GM21786 (cell line): ENCODE results near the gene CEP20.

Experiments used
- ATAC-seq: cut with Tn5 transposase; IDR thresholded peaks from one replicate; pipeline ENCODE4 v1.9.1; 2021; ENCODE audit not compliant: unreplicated experiment

CEP20 gene

GRCh38 chr16:15898654-15899053 is 10.3 kb upstream of the CEP20 start:
- ATAC-seq = no peak

- ATAC-seq = no peak
These were observed 9.4 kb upstream of the CEP20 start for GRCh38 chr16:15897834-15898254.

DNA sequence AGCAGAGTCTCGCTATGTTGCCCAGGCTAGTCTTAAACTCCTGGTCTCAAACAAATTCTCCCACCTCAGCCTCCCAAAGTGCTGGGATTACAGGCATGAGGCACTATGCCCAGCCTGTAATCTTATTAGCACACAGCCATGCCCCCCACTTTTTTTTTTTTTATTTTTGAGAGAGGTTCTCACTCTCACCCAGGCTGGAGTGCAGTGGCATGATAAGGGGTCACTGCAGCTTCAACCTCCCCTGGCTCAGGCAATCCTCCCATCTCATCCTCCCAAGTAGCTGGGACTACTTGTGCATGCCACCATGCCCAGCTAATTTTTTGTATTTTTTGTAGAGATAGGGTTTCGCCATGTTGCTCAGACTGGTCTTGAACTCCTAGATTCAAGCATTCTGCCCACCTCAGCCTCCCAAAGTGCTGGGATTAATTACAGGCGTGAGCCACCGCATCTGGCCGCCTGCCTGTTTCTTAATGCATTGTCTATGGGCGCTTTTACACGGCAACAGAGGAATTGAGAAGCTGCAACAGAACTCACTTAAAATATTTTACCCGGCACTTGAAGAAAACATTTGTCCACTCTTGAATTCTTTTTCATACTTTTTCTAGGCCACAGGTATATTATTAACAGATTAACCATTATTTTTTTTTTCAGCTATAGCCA is 8.8 kb upstream of the CEP20 start:
- ATAC-seq = no peak

DNA sequence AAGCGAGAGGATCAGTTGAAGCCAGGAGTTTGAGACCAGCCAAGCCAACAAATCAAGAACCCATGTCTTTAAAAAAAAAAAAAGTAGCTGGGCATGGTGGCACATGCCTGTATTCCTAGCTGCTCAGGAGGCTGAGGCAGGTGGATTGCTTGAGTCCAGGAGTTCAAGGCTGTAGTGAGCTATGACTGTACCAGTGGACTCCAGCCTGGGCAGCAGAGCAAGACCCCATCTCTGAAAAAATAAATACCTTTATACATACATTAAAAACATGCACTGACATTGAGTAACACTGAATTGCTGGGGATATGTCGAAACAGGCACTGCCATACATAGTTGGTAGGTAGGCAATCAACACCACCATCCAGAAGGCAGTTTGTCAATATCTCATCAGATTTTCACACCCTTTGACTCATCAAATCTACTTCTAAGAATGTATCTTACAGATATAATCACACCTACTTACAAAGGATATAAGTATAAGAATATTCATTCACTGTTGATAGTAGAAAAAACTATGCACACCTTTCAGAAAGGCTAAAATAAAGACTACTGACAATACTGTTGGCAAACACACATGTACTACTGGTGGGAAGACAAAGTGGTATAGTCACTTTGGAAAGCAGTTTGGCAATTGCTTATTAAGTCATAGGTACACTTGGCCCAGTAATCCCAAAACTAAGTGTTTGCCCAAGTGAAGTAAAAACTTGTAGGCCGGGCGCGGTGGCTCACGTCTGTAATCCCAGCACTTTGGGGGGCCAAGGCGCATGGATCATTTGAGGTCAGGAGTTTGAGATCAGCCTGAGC is 6.4 kb upstream of the CEP20 start:
- ATAC-seq = no peak

DNA sequence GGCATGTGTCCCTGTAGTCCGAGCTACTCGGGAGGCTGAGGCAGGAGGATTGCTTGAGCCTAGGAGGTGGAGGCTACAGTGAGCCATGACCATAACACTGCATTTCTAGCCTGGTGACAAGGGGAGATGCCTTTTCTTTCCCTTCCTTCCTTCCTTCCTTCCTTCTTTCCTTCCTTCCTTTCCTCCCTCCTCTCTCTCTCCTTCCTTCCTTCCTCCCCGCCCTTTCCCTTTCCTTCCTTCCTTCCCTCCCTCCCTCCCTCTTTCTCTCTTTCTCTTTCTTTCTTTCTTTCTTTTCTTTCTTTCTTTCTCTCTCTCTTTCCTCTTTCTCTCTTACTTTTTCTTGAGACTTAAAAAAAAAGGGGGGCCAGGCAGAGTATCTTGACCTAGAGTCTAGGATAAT is 3.1 kb upstream of the CEP20 start:
- ATAC-seq = no peak

GRCh38 chr16:15887283-15887682 is 1.1 kb downstream of the CEP20 start:
- no peak for ATAC-seq

DNA sequence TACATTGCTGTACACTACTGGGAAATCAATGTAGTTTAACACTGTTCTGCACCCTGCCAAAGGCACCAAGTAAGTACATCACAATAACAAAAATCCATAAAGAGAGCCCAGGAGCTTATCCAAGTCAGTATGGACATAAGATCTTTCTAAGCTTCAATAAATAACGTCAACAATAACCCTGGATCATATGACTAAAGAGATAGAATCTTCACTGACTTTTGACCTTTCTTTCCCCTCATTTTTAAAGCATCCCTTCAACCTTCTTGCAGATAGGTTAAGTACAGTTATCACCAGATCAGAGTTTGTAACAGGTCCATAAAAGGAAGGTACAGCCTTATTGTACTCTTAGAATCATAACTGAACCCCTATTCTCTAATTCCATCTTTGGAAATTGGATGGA is 2.3 kb downstream of the CEP20 start:
- ATAC-seq = no peak

- no peak for ATAC-seq
These were observed 2.8 kb downstream of the CEP20 start for GRCh38 chr16:15885560-15886001.

DNA sequence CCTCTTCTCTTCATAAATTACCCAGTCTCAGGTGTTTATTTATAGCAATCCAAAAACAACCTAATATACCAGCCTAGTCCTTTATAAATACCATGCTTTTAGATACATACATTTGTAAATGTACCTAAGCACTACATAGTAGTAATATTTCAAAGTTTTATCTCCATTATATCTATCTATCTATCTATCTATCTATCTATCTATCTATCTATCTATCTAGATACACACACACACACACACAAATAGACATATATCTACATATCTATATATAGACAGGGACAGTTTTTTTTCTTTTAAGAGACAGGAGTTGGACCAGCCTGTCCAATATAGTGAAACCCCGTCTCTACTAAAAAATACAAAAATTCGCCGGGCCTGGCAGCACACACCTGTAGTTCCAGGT is 5.8 kb downstream of the CEP20 start:
- no peak for ATAC-seq

DNA sequence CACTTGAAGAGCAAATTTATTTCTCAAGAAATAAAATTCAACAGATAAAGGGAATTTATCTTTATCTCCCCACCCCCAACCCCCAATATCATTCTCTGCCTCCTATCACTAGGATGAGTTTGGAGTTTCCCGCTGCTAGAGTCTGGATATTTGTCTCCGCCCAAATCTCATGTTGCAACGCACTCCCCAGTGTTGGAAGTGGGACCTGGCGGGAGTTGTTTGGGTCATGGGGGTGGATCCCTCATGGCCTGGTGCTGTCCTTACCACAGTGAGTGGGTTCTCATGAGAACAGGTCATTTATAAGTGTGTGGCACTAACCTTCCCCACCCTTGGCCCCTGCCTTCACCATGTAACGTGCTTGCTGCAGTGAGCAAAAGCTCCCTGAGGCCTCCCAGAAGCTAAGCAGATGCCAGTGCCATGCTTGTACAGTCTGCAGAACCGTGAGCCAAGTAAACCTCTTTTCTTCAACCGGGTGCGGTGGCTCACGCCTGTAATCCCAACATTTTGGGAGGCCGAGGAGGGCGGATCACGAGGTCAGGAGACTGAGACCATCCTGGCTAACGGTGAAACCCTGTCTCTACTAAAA is 6.5 kb downstream of the CEP20 start:
- no peak for ATAC-seq

DNA sequence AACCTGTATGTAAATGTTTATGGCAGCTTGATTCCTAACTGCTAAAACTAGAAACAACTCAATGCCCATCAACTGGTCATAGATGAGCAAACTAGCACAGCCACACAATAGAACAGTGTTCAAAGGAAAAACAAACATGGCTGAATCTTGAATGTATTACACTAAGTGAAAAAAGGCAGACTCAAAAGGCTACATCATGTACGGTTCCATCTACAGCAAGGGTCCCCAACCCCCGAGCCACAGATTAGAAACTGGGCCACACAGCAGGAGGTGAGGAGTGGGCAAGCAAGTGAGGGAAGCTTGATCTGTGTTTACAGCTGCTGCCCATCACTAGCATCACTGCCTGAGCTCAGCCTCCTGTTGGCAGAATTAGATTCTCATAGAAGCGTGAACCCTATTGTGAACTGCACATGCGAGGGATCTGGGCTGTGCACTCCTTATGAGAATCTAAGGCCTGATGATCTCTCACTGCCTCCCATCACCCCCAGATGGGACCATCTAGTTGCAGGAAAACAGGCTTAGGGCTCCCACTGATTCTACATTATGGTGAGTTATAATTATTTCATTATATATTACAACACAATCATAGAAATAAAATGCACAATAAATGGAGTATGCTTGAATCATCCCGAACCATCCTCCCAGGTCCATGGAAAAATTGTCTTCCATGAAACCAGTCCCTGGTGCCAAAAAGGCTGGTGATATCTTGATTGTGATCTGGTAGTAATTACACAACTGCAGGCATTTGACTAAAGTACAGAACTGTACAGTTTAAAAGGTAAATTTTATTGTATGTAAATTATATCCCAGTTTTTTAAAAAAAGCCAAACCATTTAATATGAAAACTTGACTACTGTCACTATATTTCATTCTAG is 7.7 kb downstream of the CEP20 start:
- ATAC-seq = no peak

- ATAC-seq = no peak
These were observed 9.1 kb downstream of the CEP20 start for GRCh38 chr16:15879255-15879811.

DNA sequence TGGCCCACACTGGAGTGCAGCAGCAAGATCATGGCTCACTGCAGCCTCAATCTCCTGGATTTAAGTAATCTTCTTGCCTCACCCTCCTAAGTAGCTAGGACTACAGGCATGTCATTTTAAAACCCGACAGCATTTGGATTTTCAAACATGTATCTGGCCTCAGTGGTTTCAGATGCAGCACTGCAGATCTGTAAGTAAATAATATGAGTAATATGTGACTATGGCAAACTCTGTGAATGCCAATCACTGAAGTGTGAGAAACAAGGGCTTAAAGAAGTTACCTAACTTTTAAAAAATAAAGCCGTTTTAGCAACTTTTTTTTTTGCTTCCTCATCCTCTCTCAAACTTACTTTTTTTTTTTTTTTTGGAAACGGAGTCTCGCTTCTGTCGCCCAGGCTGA is 11.9 kb downstream of the CEP20 start:
- ATAC-seq = no peak

DNA sequence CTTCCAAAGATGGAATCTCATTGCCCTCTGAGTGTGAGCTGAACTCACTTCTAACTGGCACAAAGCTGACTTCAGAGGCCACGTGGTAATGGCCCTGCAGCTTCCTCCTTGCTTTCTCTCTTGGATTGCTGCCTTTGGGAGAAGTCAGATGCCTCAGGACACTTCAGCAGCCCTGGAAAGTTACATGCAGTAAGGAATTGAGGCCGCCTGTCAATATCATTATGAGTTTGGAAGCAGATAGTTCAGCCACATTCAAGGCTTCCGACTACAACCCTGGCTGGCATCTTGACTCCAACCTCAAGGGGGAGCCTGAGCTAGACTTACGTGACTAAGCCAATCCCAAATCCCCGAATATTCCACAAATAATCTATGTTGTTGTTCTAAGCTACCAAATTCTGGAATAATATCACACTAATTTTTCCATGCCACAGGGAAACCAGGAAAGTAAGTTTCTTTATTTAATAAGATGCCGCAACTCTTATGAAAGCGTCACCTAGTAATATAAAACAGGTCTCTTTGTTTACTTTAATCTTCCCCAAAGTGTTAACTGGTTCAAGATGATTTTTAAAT is 13.6 kb downstream of the CEP20 start:
- no peak for ATAC-seq

DNA sequence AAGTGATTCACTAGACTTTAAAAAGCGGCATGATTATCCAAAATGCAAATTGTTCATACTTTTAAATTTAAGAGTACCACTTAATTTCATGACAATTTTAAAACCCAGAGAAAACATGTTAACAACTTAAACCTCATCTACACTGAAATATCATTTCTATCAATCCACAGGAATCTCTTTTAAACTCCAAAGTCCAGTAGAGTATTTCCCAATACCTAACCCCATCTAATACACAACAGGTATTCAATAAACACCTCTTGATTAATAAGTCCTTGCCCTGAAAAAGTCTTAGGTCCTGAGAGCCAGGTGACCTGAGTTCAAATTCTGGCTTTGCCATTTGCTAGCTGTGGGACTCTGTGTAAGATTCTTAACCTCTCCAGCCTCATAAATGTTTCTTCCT is 14.7 kb downstream of the CEP20 start:
- ATAC-seq = no peak

DNA sequence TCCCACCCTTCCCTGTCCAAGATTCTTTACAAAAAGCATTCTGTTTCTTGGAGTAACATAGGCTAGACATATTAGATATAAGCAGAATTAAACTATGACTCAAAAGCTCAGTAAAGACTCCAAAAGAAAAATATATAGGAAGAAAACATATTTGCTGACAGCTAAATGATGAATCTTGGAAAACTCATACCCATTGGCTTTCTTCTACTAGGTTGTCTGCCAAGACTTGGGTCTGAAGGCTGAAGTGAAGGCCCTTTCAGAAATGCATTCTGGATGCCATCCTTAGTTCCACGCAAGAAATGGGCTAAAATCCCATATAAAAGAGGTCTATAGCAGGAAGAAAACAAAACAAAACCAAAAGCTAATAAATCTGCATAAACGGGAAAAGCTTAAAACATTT is 15.1 kb downstream of the CEP20 start:
- no peak for ATAC-seq

GRCh38 chr16:15870011-15870410 is 18.4 kb downstream of the CEP20 start:
- no peak for ATAC-seq

GRCh38 chr16:15866451-15866850 is 22.0 kb downstream of the CEP20 start:
- ATAC-seq = no peak

- ATAC-seq = no peak
These were observed 22.7 kb downstream of the CEP20 start for GRCh38 chr16:15865742-15866141.

- no peak for ATAC-seq
These were observed 23.5 kb downstream of the CEP20 start for GRCh38 chr16:15864939-15865338.

GRCh38 chr16:15861996-15862395 is 26.4 kb downstream of the CEP20 start:
- no peak for ATAC-seq
